ENCODE data around the gene ALDH3A1.

Gene ALDH3A1

GRCh38 chr17:19703106-19703827 is 44.8 kb downstream of the ALDH3A1 start:
- peak; percentile 27 for DNase-seq (ENCODE audit: low spot score)

GRCh38 chr17:19702217-19702641 is 45.9 kb downstream of the ALDH3A1 start:
- no peak for DNase-seq (ENCODE audit: low spot score)

Data from AG20443 (cell line).